HUES48 (cell line): ENCODE data around the gene GSTA2.
"Not testable (repeated sequence)": the region's sequence is repeated elsewhere in the genome, so short reads cannot be mapped to it uniquely, and the experiment has no call there.

ENCODE experiments used
- H3K27ac ChIP-seq: one replicate; pipeline ENCODE4 v1.7.0; 2013; ENCODE audit warnings: low read depth, low read length, inconsistent platforms
- H3K27me3 ChIP-seq: 2 replicates; pipeline ENCODE4 v1.6.1; 2013; ENCODE audit warnings: mild to moderate bottlenecking, low read length; ENCODE audit not compliant: control insufficient read depth, insufficient read depth
- H3K36me3 ChIP-seq: 2 replicates; pipeline ENCODE4 v1.6.1; 2013; ENCODE audit warnings: low read length; ENCODE audit not compliant: control insufficient read depth, insufficient read depth
- H3K4me1 ChIP-seq: 2 replicates; pipeline ENCODE4 v1.6.1; 2013; ENCODE audit warnings: mild to moderate bottlenecking, low read length; ENCODE audit not compliant: control insufficient read depth, insufficient read depth
- H3K4me3 ChIP-seq: 2 replicates; pipeline ENCODE4 v1.5.1; 2013; ENCODE audit warnings: mild to moderate bottlenecking, low read depth, low read length
- H3K9ac ChIP-seq: 2 replicates; pipeline ENCODE4 v1.6.1; 2013; ENCODE audit warnings: mild to moderate bottlenecking, low read depth, low read length, moderate library complexity
- H3K9me3 ChIP-seq: 2 replicates; pipeline ENCODE4 v1.6.1; 2013; ENCODE audit warnings: low read length; ENCODE audit not compliant: control insufficient read depth, insufficient read depth

Gene GSTA2

DNA sequence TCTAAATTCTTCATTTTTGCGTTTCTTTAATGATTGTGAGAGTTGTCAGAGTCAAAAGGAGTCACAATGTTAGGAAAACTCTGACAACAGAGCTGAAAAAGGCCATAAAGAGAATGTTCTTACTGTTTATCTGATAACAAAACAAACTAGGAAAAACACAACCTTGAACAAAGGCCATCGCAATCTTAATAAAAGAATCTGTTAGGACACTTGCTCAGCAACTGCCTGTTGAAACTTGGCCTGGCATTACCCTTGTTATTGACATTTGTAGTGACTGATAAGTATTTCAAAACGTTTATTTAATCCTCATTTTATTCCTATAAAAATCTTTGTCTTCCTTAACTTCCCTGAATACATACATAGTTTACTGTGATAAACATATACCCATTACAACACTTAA, 24.6 kb upstream of the GSTA2 start:
- no peak overlapping the region for H3K9ac ChIP-seq
- no peaks in the 10 kb centered on the region for H3K4me1 ChIP-seq
- H3K36me3 ChIP-seq: no peaks in the 10 kb centered on the region
- H3K4me3 ChIP-seq: no peak overlapping the region
- no peaks in the 10 kb centered on the region for H3K9me3 ChIP-seq
- H3K27ac ChIP-seq: no peak overlapping the region
- H3K27me3 ChIP-seq: no peaks in the 10 kb centered on the region

DNA sequence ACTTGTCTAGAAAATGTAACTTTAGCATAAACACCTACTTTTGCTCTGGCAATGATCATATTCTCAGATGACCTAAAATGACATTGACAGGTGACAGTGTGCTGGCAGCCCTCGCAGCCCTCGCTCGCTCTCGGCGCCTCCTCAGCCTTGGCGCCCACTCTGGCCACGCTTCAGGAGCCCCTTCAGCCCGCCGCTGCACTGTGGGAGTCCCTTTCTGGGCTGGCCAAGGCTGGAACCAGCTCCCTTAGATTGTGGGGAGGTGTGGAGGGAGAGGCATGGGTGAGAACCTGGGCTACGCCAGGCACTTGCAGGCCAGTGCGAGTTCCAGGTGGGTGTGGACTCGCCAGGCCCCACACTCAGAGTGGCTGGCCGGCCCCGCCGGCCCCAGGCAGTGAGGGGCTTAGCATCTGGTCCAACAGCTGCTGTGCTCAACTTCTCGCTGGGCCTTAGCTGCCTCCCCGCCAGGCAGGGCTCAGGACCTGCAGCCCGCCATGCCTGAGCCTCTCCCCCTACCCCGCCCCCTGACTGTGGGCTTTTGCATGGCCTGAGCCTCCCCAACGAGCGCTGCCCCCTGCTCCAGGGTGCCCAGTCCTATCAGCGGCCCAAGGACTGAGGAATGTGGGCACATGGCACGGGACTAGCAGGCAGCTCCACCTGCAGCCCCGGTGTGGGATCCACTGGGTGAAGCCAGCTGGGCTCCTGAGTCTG, 23.1 kb upstream of the GSTA2 start:
- no peaks in the 10 kb centered on the region for H3K36me3 ChIP-seq

GRCh38 chr6:52782696-52783274, 19.5 kb upstream of the GSTA2 start:
- H3K9me3 ChIP-seq, H3K27me3 ChIP-seq, H3K4me3 ChIP-seq, H3K27ac ChIP-seq, H3K36me3 ChIP-seq, H3K9ac ChIP-seq, H3K4me1 ChIP-seq: not testable (repeated sequence)

More for the DNA sequence above, 23.1 kb upstream of the GSTA2 start:
- no peak overlapping the region for H3K27ac ChIP-seq
- H3K27me3 ChIP-seq: no peaks in the 10 kb centered on the region
- H3K4me3 ChIP-seq: no peak overlapping the region
- H3K4me1 ChIP-seq: no peaks in the 10 kb centered on the region
- no peak overlapping the region for H3K9ac ChIP-seq
- no peaks in the 10 kb centered on the region for H3K9me3 ChIP-seq

- not testable (repeated sequence) for H3K4me1 ChIP-seq, H3K4me3 ChIP-seq, H3K27me3 ChIP-seq, H3K36me3 ChIP-seq, H3K9me3 ChIP-seq, H3K27ac ChIP-seq, H3K9ac ChIP-seq
Observed at GRCh38 chr6:52782209-52782608, 18.9 kb upstream of the GSTA2 start.

GRCh38 chr6:52779237-52779636, 16.0 kb upstream of the GSTA2 start:
- Histone ChIP-seq H3K9ac (no peak overlapping the region), H3K27me3 (no peaks in the 10 kb centered on the region)

GRCh38 chr6:52776711-52777351, 13.6 kb upstream of the GSTA2 start:
- not testable (repeated sequence) for H3K27ac ChIP-seq, H3K4me1 ChIP-seq, H3K9me3 ChIP-seq, H3K4me3 ChIP-seq, H3K9ac ChIP-seq, H3K27me3 ChIP-seq, H3K36me3 ChIP-seq

More at GRCh38 chr6:52779237-52779636, 16.0 kb upstream of the GSTA2 start:
- no peaks in the 10 kb centered on the region for H3K36me3 ChIP-seq
- H3K27ac ChIP-seq: no peak overlapping the region
- no peaks in the 10 kb centered on the region for H3K4me1 ChIP-seq
- 0 out of 2 replicates have a peak, but pooled peaks cover 3% of the 10 kb centered on the region for H3K9me3 ChIP-seq
- H3K4me3 ChIP-seq: no peak overlapping the region

DNA sequence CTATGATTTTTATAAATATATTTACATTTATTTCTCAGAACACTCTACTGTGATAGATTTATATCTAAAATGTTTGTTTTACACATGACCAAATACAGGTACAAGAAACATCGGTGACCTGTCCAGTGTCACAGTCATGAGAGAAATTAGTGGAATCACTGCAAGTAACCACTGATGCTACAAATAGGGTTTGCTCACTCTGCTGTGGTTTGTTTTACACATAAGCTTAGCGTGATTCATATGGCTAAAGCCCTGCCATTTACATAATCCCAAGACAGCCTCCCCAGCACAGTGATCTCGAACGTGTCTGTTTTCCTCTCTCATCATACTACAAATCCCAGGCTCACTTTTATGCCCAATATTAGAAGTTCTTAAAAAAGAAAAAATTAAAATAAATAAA, 6.1 kb upstream of the GSTA2 start:
- H3K9me3 ChIP-seq, H3K4me3 ChIP-seq, H3K36me3 ChIP-seq, H3K9ac ChIP-seq, H3K27ac ChIP-seq, H3K27me3 ChIP-seq, H3K4me1 ChIP-seq: not testable (repeated sequence)

- H3K27me3 ChIP-seq, H3K4me3 ChIP-seq, H3K36me3 ChIP-seq, H3K4me1 ChIP-seq, H3K9me3 ChIP-seq, H3K9ac ChIP-seq, H3K27ac ChIP-seq: not testable (repeated sequence)
Observed at GRCh38 chr6:52767658-52768057, 4.4 kb upstream of the GSTA2 start.

- not testable (repeated sequence) for H3K4me1 ChIP-seq, H3K27ac ChIP-seq, H3K9me3 ChIP-seq
Observed at GRCh38 chr6:52761673-52762491, 1.4 kb downstream of the GSTA2 start.

GRCh38 chr6:52760105-52760765, 3.0 kb downstream of the GSTA2 start:
- no peak overlapping the region for H3K4me3 ChIP-seq

More at GRCh38 chr6:52761673-52762491, 1.4 kb downstream of the GSTA2 start:
- not testable (repeated sequence) for H3K27me3 ChIP-seq, H3K36me3 ChIP-seq, H3K4me3 ChIP-seq, H3K9ac ChIP-seq

More at GRCh38 chr6:52760105-52760765, 3.0 kb downstream of the GSTA2 start:
- Histone ChIP-seq H3K27ac (no peak overlapping the region), H3K27me3 (no peaks in the 10 kb centered on the region), H3K36me3 (no peaks in the 10 kb centered on the region), H3K4me1 (no peaks in the 10 kb centered on the region), H3K9me3 (no peaks in the 10 kb centered on the region), H3K9ac (no peak overlapping the region)
